CD4-positive, alpha-beta T cell (primary cell): ENCODE data around the gene CSAD. TPM values are rescaled to one million over a fixed set of nuclear protein-coding genes. Genes with fewer than 3 reads are reported as not detected.
"Not testable (repeated sequence)": the region's sequence is repeated elsewhere in the genome, so short reads cannot be mapped to it uniquely, and the experiment has no call there.

Source experiments
- ATAC-seq: fragments of 200-7000 bp; cut with Tn5 transposase; one replicate; pipeline ENCODE4 v1.10.0; 2022; ENCODE audit warnings: mild to moderate bottlenecking; ENCODE audit not compliant: poor library complexity
- CTCF ChIA-PET: fragments of 350-600 bp; sonication (Branson Sonifier 250); formaldehyde crosslinking; loops from one replicate; lab custom pipeline; 2021; ENCODE audit warnings: antibody characterized with exemption, inconsistent platforms; lab: Charles Lee
- POLR2A ChIA-PET: fragments of 350-600 bp; sonication (Branson Sonifier 250); formaldehyde crosslinking; loops from one replicate; lab custom pipeline; 2021; ENCODE audit warnings: antibody characterized with exemption, inconsistent platforms; lab: Charles Lee
- DNase-seq, 14 experiments: peaks; one replicate each; pipeline ENCODE4 v3.0.0-alpha.2; 2013 to 2020; ENCODE audit warnings: mixed read lengths in 2 of 14
- H3K27ac ChIP-seq, 2 donors: one replicate each; pipeline versions ENCODE4 v1.5.1 to v1.7.0; 2013; ENCODE audit warnings: low read length in 2 of 2, low read depth in 1 of 2, mild to moderate bottlenecking in 1 of 2
- H3K27me3 ChIP-seq, 2 experiments: 1 replicate in 1 of 2; 2 replicates in 1 of 2; pipeline versions ENCODE4 v1.6.1 to v1.7.0; 2013; ENCODE audit warnings: low read length in 2 of 2, control low read depth in 1 of 2, mild to moderate bottlenecking in 1 of 2, moderate library complexity in 1 of 2; ENCODE audit not compliant: insufficient read depth in 2 of 2, control insufficient read depth in 1 of 2
- H3K36me3 ChIP-seq: one replicate; pipeline ENCODE4 v1.6.1; 2013; ENCODE audit warnings: low read length, control low read depth; ENCODE audit not compliant: insufficient read depth
- H3K4me1 ChIP-seq: one replicate; pipeline ENCODE4 v1.6.1; 2013; ENCODE audit warnings: low read length, control low read depth; ENCODE audit not compliant: insufficient read depth
- H3K4me3 ChIP-seq: one replicate; pipeline ENCODE4 v1.5.1; 2013; ENCODE audit warnings: mild to moderate bottlenecking, low read length, moderate library complexity
- H3K9me3 ChIP-seq, 2 experiments: 1 replicate in 1 of 2; 2 replicates in 1 of 2; pipeline versions ENCODE4 v1.6.1 to v1.7.0; 2013; ENCODE audit warnings: low read length in 2 of 2, mild to moderate bottlenecking in 2 of 2, control low read depth in 1 of 2, moderate library complexity in 1 of 2; ENCODE audit not compliant: control insufficient read depth in 1 of 2, insufficient read depth in 1 of 2
- H3K27ac Mint-ChIP-seq: one replicate; pipeline ENCODE4 v1.8.0; 2020; ENCODE audit warnings: mixed read lengths
- H3K27me3 Mint-ChIP-seq: one replicate; pipeline ENCODE4 v1.8.0; 2021; ENCODE audit warnings: mixed read lengths
- H3K36me3 Mint-ChIP-seq: one replicate; pipeline ENCODE4 v1.8.0; 2021; ENCODE audit warnings: low read depth, mixed read lengths
- H3K4me1 Mint-ChIP-seq: one replicate; pipeline ENCODE4 v1.8.0; 2021; ENCODE audit warnings: low read depth, mixed read lengths
- H3K4me3 Mint-ChIP-seq: one replicate; pipeline ENCODE4 v1.8.0; 2020; ENCODE audit warnings: mild to moderate bottlenecking, mixed read lengths
- H3K9me3 Mint-ChIP-seq: one replicate; pipeline ENCODE4 v1.8.0; 2020; ENCODE audit warnings: mixed read lengths
- CTCF ChIP-seq: fragments of 200-600 bp; IDR thresholded peaks from one replicate; pipeline ENCODE4 v1.8.0; 2022; ENCODE audit warnings: antibody characterized with exemption, mild to moderate bottlenecking
- intact Hi-C, 2 experiments: fragments of 100-400 bp; cut with DNase I in 1 of 2; cut with micrococcal nuclease in 1 of 2; formaldehyde crosslinking; loops; one replicate each; pipeline versions ENCODE4 v1.15.1 to v1.9.0; 2023 to 2025; cut with DNase I, micrococcal nuclease
- total RNA-seq, 174 experiments: library from RNA in 2 of 174; stranded (reverse) in 2 of 174; gene quantifications; one replicate each; pipeline ENCODE4 v1.2.3 and lab custom pipeline; 2021 to 2026

The CSAD gene
- total RNA-seq, 2 experiments from 2014 or later = 56.7 to 57.3 TPM

- Histone ChIP-seq H3K36me3 (peaks cover 22% of the 10 kb centered on the region), H3K27me3 (no peaks in the 10 kb centered on the region), H3K9me3 (no peaks in the 10 kb centered on the region), H3K27ac (peak within 1 kb of the TSS; percentile 70 to 82), H3K4me1 (peaks cover 81% of the 10 kb centered on the region), H3K4me3 (peak within 1 kb of the TSS; percentile 84)
- H3K9me3 Mint-ChIP-seq = no peaks in the 10 kb centered on the region
- ChIA-PET POLR2A (interaction anchor here (0.6 to 5.0 kb wide), 15 partner anchors 9 to 1084 kb away, joined by 3 to 45 read pairs (median 4); partner anchors contain the start of genes AAAS, CSAD, ESPL1 and PFDN5), CTCF (interaction anchor here (0.6 to 1.5 kb wide), 4 partner anchors 9 to 81 kb away, joined by 3 to 7 read pairs (median 4); no protein-coding TSS in a partner anchor)
- H3K36me3 Mint-ChIP-seq = peaks cover 41% of the 10 kb centered on the region
- peak; percentile 43 to 87 (median 70) for DNase-seq
- intact Hi-C loops = loop anchor here in 1 of 2 experiments (2.0 kb wide), 1 partner anchor 16 kb away; no protein-coding TSS in a partner anchor
- peak within 1 kb of the TSS; percentile 73 for H3K27ac Mint-ChIP-seq
- H3K4me3 Mint-ChIP-seq = peak within 1 kb of the TSS; percentile 84
- peak; percentile 89 for ATAC-seq
- TF ChIP-seq CTCF = no peak
- peaks cover 66% of the 10 kb centered on the region for H3K4me1 Mint-ChIP-seq
- H3K27me3 Mint-ChIP-seq = no peaks in the 10 kb centered on the region
These were observed 26.3 kb upstream of the CSAD start, which contains the start of gene ITGB7 for GRCh38 chr12:53207042-53207441. Gene ITGB7, minus strand, starts transcription at chr12:53207251. Its CDS starts 6,808 bp downstream, at chr12:53200443.

- H3K27ac Mint-ChIP-seq = peak overlapping the region; percentile 73
- intact Hi-C loops = loop anchor here in 1 of 2 experiments (2.0 kb wide), 1 partner anchor 15 kb away; no protein-coding TSS in a partner anchor
- Histone ChIP-seq H3K9me3 (no peaks in the 10 kb centered on the region), H3K36me3 (peaks cover 16% of the 10 kb centered on the region), H3K27me3 (no peaks in the 10 kb centered on the region), H3K4me1 (peaks cover 90% of the 10 kb centered on the region), H3K27ac (peak overlapping the region; percentile 70 to 82), H3K4me3 (peak overlapping the region; percentile 84)
- H3K9me3 Mint-ChIP-seq = no peaks in the 10 kb centered on the region
- H3K27me3 Mint-ChIP-seq = no peaks in the 10 kb centered on the region
- peaks cover 40% of the 10 kb centered on the region for H3K36me3 Mint-ChIP-seq
- DNase-seq (peak in 11 of 14 experiments; percentile 31 to 75 (median 55)), ATAC-seq (peak; percentile 43)
- POLR2A ChIA-PET = interaction anchor here (0.6 to 5.0 kb wide), 7 partner anchors 8 to 115 kb away, joined by 3 to 45 read pairs (median 6); partner anchors contain the start of genes AAAS and PFDN5
- TF ChIP-seq CTCF = no peak
- peaks cover 72% of the 10 kb centered on the region for H3K4me1 Mint-ChIP-seq
- peak overlapping the region; percentile 84 for H3K4me3 Mint-ChIP-seq
- CTCF ChIA-PET = interaction anchor here (0.6 to 1.8 kb wide), 4 partner anchors 15 to 303 kb away, joined by 3 to 4 read pairs (median 3); partner anchors contain the start of gene ESPL1
These were observed 25.2 kb upstream of the CSAD start for GRCh38 chr12:53205747-53206419.

- Histone ChIP-seq H3K27me3 (no peaks in the 10 kb centered on the region), H3K27ac (no peak overlapping the region), H3K36me3 (peaks cover 20% of the 10 kb centered on the region), H3K4me3 (no peak overlapping the region), H3K4me1 (peaks cover 90% of the 10 kb centered on the region), H3K9me3 (no peaks in the 10 kb centered on the region)
- peaks cover 84% of the 10 kb centered on the region for H3K4me1 Mint-ChIP-seq
- intact Hi-C loops = no loop called here
- DNase-seq (no peak), ATAC-seq (no peak)
- POLR2A ChIA-PET = interaction anchor here (1.2 kb wide), 1 partner anchor 63 kb away, joined by 3 read pairs; no protein-coding TSS in a partner anchor
- peak overlapping the region; percentile 73 for H3K27ac Mint-ChIP-seq
- peaks cover 46% of the 10 kb centered on the region for H3K36me3 Mint-ChIP-seq
- CTCF ChIA-PET = interaction anchor here (0.7 to 1.8 kb wide), 3 partner anchors 9 to 1150 kb away, joined by 3 to 4 read pairs (median 4); no protein-coding TSS in a partner anchor
- H3K9me3 Mint-ChIP-seq = no peaks in the 10 kb centered on the region
- no peaks in the 10 kb centered on the region for H3K27me3 Mint-ChIP-seq
- no peak for TF ChIP-seq CTCF
- peak overlapping the region; percentile 62 for H3K4me3 Mint-ChIP-seq
These were observed 23.6 kb upstream of the CSAD start for GRCh38 chr12:53204351-53204750.

GRCh38 chr12:53202316-53202715 is 21.6 kb upstream of the CSAD start:
- H3K27me3 Mint-ChIP-seq, H3K27me3 ChIP-seq, H3K4me3 Mint-ChIP-seq, intact Hi-C loops, H3K9me3 Mint-ChIP-seq, DNase-seq, CTCF ChIA-PET, H3K4me3 ChIP-seq, ATAC-seq, H3K27ac ChIP-seq, H3K9me3 ChIP-seq: not testable (repeated sequence)
- POLR2A ChIA-PET = interaction anchor here (1.0 to 1.4 kb wide), 4 partner anchors 17 to 93 kb away, joined by 3 to 5 read pairs (median 4); partner anchors contain the start of genes CSAD, PFDN5 and ZNF740
- Histone ChIP-seq H3K4me1 (peaks cover 91% of the 10 kb centered on the region), H3K36me3 (peaks cover 27% of the 10 kb centered on the region)
- Mint-ChIP-seq H3K4me1 (peaks cover 83% of the 10 kb centered on the region), H3K36me3 (peaks cover 56% of the 10 kb centered on the region), H3K27ac (peak overlapping the region; percentile 73)
